GM19043 (cell line): Measurements from ENCODE around the gene FUT1.
"Not testable (repeated sequence)": the region's sequence is repeated elsewhere in the genome, so short reads cannot be mapped to it uniquely, and the experiment has no call there.

ENCODE experiments used
- ATAC-seq: cut with Tn5 transposase; IDR thresholded peaks from one replicate; pipeline ENCODE4 v1.9.1; 2021; ENCODE audit warnings: low read depth; ENCODE audit not compliant: unreplicated experiment

FUT1 gene

DNA sequence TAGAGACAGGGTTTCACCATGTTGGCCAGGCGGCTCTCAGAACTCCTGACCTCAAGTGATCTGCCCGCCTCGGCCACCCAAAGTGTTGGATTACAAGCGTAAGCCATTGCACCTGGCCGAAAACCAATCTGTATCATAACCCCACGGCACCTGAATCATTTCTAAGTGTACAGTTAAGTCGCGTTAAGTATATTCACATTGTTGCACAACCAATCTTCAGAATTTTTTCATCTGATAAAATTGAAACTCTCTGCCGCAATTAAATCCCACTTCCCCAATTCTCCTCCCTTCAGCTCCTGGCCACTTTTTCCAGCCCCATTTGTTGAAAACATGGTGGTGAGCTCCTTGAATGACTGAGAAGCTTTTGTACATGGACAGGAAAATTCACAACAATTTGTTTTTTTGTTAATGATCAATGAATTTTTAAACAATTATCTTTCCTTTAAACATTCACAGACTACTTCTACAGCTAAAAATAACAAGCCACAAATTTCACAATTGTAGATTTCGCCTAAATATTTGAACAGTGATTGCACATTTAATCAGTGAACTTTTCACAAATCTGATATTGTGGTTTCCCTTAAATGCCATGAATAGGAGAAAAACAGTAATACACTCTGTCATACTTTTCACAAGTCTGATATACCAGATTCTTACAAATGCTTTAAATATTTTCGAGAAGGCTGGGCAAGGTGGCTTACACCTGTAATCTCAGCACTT lies 16.7 kb upstream of the FUT1 start:
- ATAC-seq = no peak

DNA sequence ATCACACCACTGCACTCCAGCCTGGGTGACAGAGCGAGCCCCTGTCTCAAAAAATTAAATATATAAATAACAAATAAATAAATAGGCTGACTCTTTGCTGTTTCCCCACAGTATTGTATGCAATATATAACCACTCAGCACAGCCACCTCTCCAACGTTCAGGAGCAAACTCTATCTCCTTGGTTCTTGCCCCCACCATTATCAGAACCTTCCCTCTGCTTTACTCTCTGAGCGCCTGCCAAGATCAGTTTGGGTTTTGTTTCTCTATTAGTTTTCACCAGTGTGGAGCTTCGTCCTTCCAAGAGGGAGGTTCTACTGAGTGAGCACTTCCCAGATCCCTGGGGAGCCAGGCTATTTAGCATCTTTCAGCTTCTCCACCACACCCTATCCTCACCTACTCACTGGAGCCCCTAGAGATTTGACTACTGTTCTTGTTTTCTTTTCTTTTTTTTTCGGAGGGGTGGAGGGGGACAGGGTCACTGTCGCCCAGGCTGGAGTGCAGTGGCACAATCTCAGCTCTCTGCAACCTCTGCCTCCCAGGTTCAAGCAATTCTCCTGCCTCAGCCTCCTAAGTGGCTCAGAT lies 15.8 kb upstream of the FUT1 start:
- not testable (repeated sequence) for ATAC-seq

- ATAC-seq = not testable (repeated sequence)
Measured at GRCh38 chr19:48765816-48766215, 13.4 kb upstream of the FUT1 start.

GRCh38 chr19:48760504-48761205 lies 8.2 kb upstream of the FUT1 start:
- ATAC-seq = no peak

DNA sequence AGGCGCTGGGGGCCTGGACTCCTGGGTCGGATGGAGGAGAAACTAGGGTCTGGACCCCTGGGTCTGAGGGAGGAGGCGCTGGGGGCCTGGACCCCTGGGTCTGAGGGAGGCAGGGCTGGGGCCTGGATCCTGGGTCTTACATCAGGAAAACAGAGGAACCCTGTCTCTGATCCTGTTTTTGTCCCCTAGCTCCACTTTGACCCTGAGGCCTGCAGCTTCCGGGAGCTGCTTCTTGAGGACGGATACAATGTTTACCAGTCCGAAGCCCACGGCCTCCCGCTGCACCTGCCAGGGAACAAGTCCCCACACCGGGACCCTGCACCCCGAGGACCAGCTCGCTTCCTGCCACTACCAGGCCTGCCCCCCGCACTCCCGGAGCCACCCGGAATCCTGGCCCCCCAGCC lies 5.3 kb upstream of the FUT1 start:
- ATAC-seq = no peak

DNA sequence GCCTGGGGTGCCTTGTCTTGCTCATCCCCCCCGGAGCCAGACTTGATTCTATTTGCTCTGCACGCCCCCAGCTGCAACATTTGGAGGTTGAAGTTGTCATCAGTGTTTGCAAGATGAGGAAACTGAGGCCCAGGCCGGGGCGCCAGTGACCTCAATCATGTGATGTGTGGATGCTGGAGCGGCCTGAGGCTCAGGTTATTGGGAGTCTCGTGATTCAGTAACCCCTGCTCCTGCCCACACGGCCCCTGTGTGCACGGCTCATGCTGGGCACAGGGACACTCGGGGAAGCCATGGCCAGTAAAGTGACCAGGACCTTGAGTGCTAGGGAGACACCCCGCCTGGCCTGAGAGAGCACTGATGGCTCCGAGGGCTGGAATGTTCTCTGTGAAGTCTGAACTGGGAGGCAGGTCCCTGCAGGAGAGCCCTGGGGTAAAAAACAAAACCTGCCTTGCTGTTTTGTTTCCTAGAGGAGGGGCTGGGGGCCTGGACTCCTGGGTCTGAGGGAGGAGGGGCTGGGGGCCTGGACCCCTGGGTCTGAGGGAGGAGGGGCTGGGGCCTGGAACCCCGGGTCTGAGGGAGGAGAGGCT lies 4.7 kb upstream of the FUT1 start:
- no peak for ATAC-seq

GRCh38 chr19:48756686-48757085 lies 4.2 kb upstream of the FUT1 start:
- ATAC-seq = no peak

DNA sequence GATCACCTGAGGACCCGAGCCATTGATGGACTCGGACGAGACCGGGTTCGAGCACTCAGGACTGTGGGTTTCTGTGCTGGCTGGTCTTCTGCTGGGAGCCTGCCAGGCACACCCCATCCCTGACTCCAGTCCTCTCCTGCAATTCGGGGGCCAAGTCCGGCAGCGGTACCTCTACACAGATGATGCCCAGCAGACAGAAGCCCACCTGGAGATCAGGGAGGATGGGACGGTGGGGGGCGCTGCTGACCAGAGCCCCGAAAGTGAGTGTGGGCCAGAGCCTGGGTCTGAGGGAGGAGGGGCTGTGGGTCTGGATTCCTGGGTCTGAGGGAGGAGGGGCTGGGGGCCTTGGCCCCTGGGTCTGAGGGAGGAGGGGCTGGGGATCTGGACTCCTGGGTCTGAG lies 3.8 kb upstream of the FUT1 start:
- ATAC-seq = no peak

DNA sequence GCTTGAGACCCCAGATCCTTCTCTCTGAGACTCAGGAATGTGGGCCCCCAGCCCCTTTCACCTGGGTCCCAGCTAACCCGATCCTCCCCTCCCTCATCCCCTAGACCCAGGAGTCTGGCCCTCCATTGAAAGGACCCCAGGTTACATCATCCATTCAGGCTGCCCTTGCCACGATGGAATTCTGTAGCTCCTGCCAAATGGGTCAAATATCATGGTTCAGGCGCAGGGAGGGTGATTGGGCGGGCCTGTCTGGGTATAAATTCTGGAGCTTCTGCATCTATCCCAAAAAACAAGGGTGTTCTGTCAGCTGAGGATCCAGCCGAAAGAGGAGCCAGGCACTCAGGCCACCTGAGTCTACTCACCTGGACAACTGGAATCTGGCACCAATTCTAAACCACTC lies 3.3 kb upstream of the FUT1 start:
- no peak for ATAC-seq

DNA sequence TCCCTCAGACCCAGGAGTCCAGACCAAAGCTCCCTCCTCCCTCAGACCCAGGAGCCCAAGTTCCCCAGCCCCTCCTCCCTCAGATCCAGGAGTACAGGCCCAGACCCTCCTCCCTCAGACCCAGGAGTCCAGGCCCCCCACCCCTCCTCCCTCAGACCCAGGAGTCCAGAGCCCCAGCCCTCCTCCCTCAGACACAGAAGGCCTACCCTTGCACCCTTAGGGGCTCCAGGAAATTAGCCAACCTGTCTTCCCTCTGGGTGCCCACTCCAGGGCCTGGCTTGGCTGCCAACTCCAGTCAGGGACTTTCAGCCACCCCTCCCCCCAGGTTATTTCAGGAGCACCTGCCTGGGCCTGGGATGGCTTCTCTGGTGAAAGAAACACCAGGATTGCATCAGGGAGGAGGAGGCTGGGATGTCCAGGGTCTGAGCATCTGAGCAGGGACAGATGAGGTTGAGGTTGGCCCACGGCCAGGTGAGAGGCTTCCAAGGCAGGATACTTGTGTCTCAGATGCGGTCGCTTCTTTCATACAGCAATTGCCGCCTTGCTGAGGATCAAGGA lies 2.7 kb upstream of the FUT1 start, which contains the start of gene FGF21:
FGF21 (plus strand) TSS at position 441 of the 558 bp plus-strand sequence. CDS start 713 bp downstream, outside the sequence.
- ATAC-seq = no peak

DNA sequence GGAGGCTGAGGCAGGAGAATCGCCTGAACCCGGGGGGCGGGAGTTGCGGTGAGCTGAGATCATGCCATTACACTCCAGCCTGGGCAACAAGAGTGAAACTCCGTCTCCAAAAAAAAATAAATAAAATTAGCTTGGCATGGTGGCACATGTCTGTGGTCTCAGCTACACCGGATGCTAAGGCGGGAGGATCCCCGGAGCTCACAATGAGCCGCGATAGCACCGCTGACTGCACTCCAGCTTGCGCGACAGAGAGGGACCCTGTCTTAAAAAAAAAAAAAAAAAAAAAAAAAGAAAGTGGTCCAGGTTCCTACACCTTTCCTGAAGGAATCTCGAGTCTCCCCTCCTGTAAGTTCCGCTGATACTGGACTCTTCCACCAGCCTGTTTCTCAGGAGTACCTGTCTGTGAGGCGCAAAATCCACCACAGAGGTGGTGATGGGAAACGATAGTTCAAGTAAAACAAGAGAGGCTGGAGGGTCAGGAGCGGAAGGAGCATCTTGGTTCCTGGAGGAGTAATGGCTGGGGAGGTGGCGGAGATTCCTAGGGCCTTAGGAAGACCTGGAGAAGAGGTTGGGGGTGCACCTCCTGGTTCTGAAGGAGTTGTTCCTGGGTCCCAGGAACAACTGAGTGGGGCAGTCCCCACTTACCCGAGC lies 471 bp downstream of the FUT1 start:
- no peak for ATAC-seq

GRCh38 chr19:48750771-48751504 lies 1.5 kb downstream of the FUT1 start:
- no peak for ATAC-seq

DNA sequence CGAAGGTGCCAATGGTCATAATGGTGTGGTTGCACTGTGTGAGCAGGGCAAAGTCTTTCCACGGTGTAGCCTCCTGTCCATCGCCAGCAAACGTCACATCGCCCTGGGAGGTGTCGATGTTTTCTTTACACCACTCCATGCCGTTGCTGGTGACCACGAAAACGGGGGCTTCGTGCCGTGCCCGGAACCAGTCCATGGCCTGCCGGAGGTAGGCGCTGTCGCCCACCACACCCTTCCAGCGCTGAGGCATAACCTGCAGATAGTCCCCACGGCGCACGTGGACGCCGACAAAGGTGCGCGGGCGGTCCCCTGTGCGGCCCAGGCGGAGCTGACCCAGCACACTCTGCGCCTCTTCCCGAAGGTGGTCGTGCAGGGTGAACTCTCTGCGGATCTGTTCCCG lies 2.1 kb downstream of the FUT1 start:
- ATAC-seq = no peak

- ATAC-seq = no peak
Measured at GRCh38 chr19:48749571-48750198, 2.8 kb downstream of the FUT1 start.

DNA sequence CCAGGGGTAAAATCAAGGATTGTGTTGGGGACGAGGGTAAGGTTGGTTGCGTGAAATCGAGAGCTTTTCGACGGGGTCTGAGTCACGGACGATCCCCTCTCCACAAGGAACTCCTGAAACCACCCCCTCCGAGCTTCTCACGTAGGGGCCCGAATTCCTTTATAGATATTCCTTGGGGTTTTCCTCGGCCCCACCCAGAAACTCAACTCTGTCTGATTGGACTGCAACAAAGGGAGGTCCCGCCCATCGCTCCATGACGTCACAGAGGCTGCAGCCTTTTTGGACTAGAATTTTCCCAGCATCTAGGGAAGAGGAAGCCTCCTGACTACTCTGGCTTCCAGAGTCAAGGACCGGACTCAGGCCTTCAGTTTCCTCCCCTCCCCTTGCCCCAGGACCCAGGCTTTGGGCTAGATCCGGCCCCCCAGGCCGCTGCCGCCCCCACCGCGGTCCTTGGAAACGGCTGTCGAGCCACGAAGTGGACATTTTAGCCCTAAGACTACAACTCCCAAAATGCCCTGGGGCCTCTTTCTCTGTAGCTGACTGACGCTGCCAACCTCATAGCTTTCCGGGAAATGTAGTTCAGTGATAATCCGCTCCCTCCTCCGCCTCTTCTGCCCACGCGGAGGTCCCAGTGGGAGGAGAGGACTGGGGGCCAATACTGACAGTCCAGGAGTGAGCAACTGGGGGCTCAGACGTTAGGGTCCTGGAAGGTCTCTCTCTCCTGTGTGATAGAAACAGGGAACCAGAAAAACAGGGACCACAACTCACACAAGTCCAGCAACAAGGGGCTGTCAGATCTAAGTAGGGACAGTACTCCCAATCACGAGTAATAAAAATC lies 5.5 kb downstream of the FUT1 start, which contains the start of gene IZUMO1:
IZUMO1 (minus strand) TSS at position 172 of the 838 bp plus-strand sequence. CDS start 1,050 bp downstream, outside the sequence.
- no peak for ATAC-seq

GRCh38 chr19:48746110-48746509 lies 6.3 kb downstream of the FUT1 start:
- ATAC-seq = no peak

DNA sequence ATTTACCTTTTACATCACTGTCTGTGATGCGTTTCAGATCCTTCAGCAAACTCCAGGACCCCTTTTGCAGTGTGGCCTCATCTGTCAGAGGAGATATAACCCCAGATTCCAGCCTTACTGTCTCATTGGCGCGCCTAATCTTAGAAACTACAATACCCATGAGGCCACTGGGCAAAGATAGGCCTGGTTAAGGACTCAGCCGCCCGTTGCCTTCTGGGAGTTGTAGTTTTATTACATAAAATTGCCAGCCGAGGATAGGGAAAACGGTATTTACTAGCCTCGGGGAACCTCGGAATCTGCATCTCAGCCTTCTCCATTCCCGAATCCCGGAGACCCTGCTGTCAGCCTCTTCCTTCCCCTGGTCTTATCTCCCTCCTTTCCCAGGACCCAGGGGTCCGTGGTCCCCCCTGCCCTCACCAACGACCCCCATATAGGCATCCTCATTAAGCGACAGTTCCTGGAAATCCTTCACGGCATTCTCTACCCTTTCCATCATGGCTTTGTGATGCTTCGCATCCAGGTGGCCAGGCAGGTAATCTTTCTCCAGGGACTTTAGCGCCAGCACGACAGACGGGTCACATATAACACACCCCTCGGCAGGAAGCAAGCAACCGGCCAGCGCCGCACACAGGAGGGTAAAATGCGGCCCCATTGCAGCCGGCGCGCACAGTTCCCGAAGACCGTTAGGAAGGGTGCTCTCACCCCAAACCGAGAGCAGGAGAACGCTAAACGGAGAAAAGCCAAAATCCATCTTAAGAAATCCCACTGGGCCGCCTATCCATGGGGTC lies 7.0 kb downstream of the FUT1 start:
- ATAC-seq = no peak

DNA sequence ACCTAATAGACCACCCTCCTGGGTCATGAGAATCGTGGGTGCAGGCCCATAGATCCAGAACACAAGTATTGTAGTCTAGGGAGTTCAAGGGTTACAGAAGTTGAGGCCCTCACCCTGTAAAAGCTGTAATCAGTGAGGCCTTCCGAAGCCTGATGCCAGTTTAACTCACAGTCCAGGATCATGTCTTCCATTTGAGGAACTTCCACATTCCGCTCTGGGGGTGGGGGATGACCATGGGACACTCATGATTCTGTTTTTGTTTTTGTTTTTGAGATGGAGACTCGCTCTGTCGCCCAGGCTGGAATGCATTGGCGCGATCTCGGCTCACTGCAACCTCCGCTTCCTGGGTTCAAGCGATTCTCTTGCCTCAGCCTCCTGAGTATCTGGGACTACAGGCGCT lies 10.3 kb downstream of the FUT1 start:
- ATAC-seq = no peak
